WTC11 (cell line): ENCODE results near the gene NR3C1. TPM values are rescaled to one million over a fixed set of nuclear protein-coding genes. Genes with fewer than 3 reads are reported as not detected.

Experiments
- ATAC-seq: fragments of 200-7000 bp; cut with Tn5 transposase; 2 replicates; pipeline ENCODE4 v1.10.0; 2021; ENCODE audit warnings: mild to moderate bottlenecking, moderate library complexity
- CTCF ChIA-PET: fragments of 300-600 bp; sonication (Branson Sonifier 250); formaldehyde crosslinking; loops from one replicate; lab custom pipeline; 2021; ENCODE audit warnings: antibody characterized with exemption; lab: Charles Lee
- POLR2A ChIA-PET: fragments of 350-600 bp; sonication (Branson Sonifier 250); formaldehyde crosslinking; loops from one replicate; lab custom pipeline; 2021; ENCODE audit warnings: antibody characterized with exemption; lab: Charles Lee
- DNase-seq: peaks from one replicate; pipeline ENCODE4 v3.0.0; 2021; ENCODE audit warnings: low spot score
- H3K27ac Mint-ChIP-seq: 2 replicates; pipeline ENCODE4 v1.8.0; 2021; ENCODE audit warnings: mixed read lengths
- H3K27me3 Mint-ChIP-seq: 2 replicates; pipeline ENCODE4 v1.8.0; 2021; ENCODE audit warnings: low read depth, mild to moderate bottlenecking, moderate library complexity, mixed read lengths
- H3K36me3 Mint-ChIP-seq: 2 replicates; pipeline ENCODE4 v1.8.0; 2021; ENCODE audit warnings: mixed read lengths
- H3K4me1 Mint-ChIP-seq: 2 replicates; pipeline ENCODE4 v1.8.0; 2022; ENCODE audit warnings: mixed read lengths
- H3K4me3 Mint-ChIP-seq: 2 replicates; pipeline ENCODE4 v1.8.0; 2021; ENCODE audit warnings: mild to moderate bottlenecking, moderate library complexity, mixed read lengths
- H3K9me3 Mint-ChIP-seq: 2 replicates; pipeline ENCODE4 v1.8.0; 2021; ENCODE audit warnings: mixed read lengths
- AFF4 ChIP-seq: sonication (generic); formaldehyde crosslinking; IDR thresholded peaks from 2 replicates; pipeline ENCODE4 v1.8.1; 2023; ENCODE audit warnings: mild to moderate bottlenecking, missing genetic modification reagents, borderline replicate concordance
- ARID4B ChIP-seq: sonication (generic); formaldehyde crosslinking; IDR thresholded peaks from 2 replicates; pipeline ENCODE4 v1.8.0; 2023; ENCODE audit warnings: missing genetic modification reagents, mild to moderate bottlenecking, borderline replicate concordance
- CREM ChIP-seq: sonication (generic); formaldehyde crosslinking; IDR thresholded peaks from 2 replicates; pipeline ENCODE4 v1.8.1; 2022; ENCODE audit warnings: mild to moderate bottlenecking, missing genetic modification reagents, moderate library complexity
- ELF4 ChIP-seq: sonication (generic); formaldehyde crosslinking; IDR thresholded peaks from 2 replicates; pipeline ENCODE4 v1.8.1; 2022; ENCODE audit warnings: low read depth, mild to moderate bottlenecking, moderate library complexity, missing genetic modification reagents
- IRF2 ChIP-seq: sonication (generic); formaldehyde crosslinking; IDR thresholded peaks from 2 replicates; pipeline ENCODE4 v1.8.0; 2022; ENCODE audit warnings: low read depth, missing genetic modification reagents, borderline replicate concordance
- MLX ChIP-seq: sonication (generic); formaldehyde crosslinking; IDR thresholded peaks from 2 replicates; pipeline ENCODE4 v1.8.1; 2023; ENCODE audit warnings: mild to moderate bottlenecking, missing genetic modification reagents, moderate library complexity
- NFE2L1 ChIP-seq: sonication (generic); formaldehyde crosslinking; IDR thresholded peaks from 2 replicates; pipeline ENCODE4 v1.8.1; 2023; ENCODE audit warnings: missing genetic modification reagents
- RORB ChIP-seq: fragments of 250-450 bp; sonication (Bioruptor Pico); IDR thresholded peaks from 2 replicates; pipeline ENCODE4 v1.9.0; 2021; ENCODE audit warnings: mild to moderate bottlenecking
- ZBTB21 ChIP-seq: sonication (generic); formaldehyde crosslinking; IDR thresholded peaks from 2 replicates; pipeline ENCODE4 v1.8.1; 2023; ENCODE audit warnings: mild to moderate bottlenecking, missing genetic modification reagents, borderline replicate concordance
- ZNF219 ChIP-seq: sonication (generic); formaldehyde crosslinking; IDR thresholded peaks from 2 replicates; pipeline ENCODE4 v1.8.0; 2023; ENCODE audit warnings: missing genetic modification reagents, mild to moderate bottlenecking, borderline replicate concordance
- ZNF425 ChIP-seq: fragments of 250-450 bp; sonication (Bioruptor Pico); conservative IDR thresholded peaks from 2 replicates; pipeline ENCODE4 v1.9.0; 2021; ENCODE audit warnings: mild to moderate bottlenecking
- total RNA-seq: library from RNA; stranded (reverse); gene quantifications from 3 replicates; pipeline ENCODE4 v1.2.3, GENCODE V29; 2021
- TF ChIP-seq, protein P1 (sequence below): fragments of 250-450 bp; sonication (Bioruptor Pico); IDR thresholded peaks from 2 replicates; pipeline ENCODE4 v1.9.0; 2021; ENCODE audit warnings: mild to moderate bottlenecking
- TF ChIP-seq, protein P2 (sequence below): sonication (generic); formaldehyde crosslinking; conservative IDR thresholded peaks from 2 replicates; pipeline ENCODE4 v1.8.1; 2023; ENCODE audit warnings: mild to moderate bottlenecking, low read depth, missing genetic modification reagents, moderate library complexity
- TF ChIP-seq, protein P3 (sequence below): sonication (generic); formaldehyde crosslinking; IDR thresholded peaks from 2 replicates; pipeline ENCODE4 v1.8.0; 2022; ENCODE audit warnings: missing genetic modification reagents

Gene NR3C1
- total RNA-seq, 1 experiment from 2014 or later = 15.0 TPM

DNA sequence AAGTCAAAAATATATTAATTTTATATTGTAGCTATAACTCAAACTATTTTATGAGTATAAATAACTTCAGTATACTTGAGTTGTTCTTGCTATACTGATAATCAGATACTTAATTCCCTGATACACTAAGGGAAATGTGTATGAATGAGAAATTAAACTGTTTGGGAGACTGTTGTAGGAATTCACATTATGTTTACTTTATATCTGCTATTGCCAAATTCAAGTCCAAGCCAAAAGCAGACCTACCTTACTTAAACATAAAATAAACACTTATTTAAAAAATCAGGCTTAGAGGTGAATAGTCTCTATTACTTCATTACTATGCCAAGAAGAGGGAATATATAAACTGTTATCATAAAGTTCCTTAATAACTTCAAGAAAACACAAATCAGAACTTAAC lies 13.2 kb downstream of the NR3C1 start (continued):
- TF ChIP-seq, protein P1, sequence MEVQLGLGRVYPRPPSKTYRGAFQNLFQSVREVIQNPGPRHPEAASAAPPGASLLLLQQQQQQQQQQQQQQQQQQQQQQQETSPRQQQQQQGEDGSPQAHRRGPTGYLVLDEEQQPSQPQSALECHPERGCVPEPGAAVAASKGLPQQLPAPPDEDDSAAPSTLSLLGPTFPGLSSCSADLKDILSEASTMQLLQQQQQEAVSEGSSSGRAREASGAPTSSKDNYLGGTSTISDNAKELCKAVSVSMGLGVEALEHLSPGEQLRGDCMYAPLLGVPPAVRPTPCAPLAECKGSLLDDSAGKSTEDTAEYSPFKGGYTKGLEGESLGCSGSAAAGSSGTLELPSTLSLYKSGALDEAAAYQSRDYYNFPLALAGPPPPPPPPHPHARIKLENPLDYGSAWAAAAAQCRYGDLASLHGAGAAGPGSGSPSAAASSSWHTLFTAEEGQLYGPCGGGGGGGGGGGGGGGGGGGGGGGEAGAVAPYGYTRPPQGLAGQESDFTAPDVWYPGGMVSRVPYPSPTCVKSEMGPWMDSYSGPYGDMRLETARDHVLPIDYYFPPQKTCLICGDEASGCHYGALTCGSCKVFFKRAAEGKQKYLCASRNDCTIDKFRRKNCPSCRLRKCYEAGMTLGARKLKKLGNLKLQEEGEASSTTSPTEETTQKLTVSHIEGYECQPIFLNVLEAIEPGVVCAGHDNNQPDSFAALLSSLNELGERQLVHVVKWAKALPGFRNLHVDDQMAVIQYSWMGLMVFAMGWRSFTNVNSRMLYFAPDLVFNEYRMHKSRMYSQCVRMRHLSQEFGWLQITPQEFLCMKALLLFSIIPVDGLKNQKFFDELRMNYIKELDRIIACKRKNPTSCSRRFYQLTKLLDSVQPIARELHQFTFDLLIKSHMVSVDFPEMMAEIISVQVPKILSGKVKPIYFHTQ (CRISPR knock-in tag) = no peak
- no peak for TF ChIP-seq ARID4B (CRISPR knock-in tag)
- no peak for TF ChIP-seq IRF2

DNA sequence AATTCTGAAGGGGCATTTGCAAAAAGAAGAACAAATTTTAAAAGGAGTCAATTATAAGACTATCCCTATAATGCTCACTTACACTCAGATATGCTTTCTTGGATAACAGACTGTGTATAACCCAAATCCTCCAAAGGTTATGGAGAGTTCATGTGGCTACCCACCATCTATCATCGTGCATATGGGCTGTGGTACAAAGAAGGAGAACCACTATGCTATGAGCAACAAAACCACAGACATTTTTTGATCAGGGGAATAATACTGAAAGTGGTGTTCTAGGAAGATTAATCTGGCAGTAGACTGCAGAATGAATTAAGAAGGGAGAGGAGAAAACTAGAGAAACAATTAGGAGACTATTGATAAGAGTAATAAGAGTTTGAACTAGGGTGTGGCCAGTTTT lies 16.8 kb downstream of the NR3C1 start:
- Mint-ChIP-seq H3K27me3 (peaks cover 3% of the 10 kb centered on the region; the same call in 1 of the 2 replicates), H3K4me3 (no peak overlapping the region), H3K36me3 (peaks cover 36% of the 10 kb centered on the region), H3K27ac (no peak overlapping the region), H3K4me1 (peaks cover 3% of the 10 kb centered on the region), H3K9me3 (peaks cover 35% of the 10 kb centered on the region)
- CTCF ChIA-PET = no interaction called here
- no peak for ATAC-seq
- no peak for DNase-seq
- no peak for TF ChIP-seq CREM
- no peak for TF ChIP-seq ELF4 (CRISPR knock-in tag)
- TF ChIP-seq AFF4 (CRISPR knock-in tag) = no peak
- TF ChIP-seq, protein P2, sequence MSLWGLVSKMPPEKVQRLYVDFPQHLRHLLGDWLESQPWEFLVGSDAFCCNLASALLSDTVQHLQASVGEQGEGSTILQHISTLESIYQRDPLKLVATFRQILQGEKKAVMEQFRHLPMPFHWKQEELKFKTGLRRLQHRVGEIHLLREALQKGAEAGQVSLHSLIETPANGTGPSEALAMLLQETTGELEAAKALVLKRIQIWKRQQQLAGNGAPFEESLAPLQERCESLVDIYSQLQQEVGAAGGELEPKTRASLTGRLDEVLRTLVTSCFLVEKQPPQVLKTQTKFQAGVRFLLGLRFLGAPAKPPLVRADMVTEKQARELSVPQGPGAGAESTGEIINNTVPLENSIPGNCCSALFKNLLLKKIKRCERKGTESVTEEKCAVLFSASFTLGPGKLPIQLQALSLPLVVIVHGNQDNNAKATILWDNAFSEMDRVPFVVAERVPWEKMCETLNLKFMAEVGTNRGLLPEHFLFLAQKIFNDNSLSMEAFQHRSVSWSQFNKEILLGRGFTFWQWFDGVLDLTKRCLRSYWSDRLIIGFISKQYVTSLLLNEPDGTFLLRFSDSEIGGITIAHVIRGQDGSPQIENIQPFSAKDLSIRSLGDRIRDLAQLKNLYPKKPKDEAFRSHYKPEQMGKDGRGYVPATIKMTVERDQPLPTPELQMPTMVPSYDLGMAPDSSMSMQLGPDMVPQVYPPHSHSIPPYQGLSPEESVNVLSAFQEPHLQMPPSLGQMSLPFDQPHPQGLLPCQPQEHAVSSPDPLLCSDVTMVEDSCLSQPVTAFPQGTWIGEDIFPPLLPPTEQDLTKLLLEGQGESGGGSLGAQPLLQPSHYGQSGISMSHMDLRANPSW = no peak
- TF ChIP-seq, protein P3, sequence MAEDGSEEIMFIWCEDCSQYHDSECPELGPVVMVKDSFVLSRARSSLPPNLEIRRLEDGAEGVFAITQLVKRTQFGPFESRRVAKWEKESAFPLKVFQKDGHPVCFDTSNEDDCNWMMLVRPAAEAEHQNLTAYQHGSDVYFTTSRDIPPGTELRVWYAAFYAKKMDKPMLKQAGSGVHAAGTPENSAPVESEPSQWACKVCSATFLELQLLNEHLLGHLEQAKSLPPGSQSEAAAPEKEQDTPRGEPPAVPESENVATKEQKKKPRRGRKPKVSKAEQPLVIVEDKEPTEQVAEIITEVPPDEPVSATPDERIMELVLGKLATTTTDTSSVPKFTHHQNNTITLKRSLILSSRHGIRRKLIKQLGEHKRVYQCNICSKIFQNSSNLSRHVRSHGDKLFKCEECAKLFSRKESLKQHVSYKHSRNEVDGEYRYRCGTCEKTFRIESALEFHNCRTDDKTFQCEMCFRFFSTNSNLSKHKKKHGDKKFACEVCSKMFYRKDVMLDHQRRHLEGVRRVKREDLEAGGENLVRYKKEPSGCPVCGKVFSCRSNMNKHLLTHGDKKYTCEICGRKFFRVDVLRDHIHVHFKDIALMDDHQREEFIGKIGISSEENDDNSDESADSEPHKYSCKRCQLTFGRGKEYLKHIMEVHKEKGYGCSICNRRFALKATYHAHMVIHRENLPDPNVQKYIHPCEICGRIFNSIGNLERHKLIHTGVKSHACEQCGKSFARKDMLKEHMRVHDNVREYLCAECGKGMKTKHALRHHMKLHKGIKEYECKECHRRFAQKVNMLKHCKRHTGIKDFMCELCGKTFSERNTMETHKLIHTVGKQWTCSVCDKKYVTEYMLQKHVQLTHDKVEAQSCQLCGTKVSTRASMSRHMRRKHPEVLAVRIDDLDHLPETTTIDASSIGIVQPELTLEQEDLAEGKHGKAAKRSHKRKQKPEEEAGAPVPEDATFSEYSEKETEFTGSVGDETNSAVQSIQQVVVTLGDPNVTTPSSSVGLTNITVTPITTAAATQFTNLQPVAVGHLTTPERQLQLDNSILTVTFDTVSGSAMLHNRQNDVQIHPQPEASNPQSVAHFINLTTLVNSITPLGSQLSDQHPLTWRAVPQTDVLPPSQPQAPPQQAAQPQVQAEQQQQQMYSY (CRISPR knock-in tag) = no peak
- TF ChIP-seq ZNF219 (CRISPR knock-in tag) = no peak
- TF ChIP-seq ZBTB21 (CRISPR knock-in tag) = no peak
- no peak for TF ChIP-seq ZNF425 (CRISPR knock-in tag)
- no peak for TF ChIP-seq NFE2L1 (CRISPR knock-in tag)
- no peak for TF ChIP-seq RORB (CRISPR knock-in tag)
- no peak for TF ChIP-seq MLX (CRISPR knock-in tag)
- POLR2A ChIA-PET = no interaction called here
